Measurements from ENCODE around the gene HOXB8.

The HOXB8 gene

GRCh38 chr17:48596000-48596734 lies 18.9 kb downstream of the HOXB8 start:
- DNase-seq: no peak

- no peak for DNase-seq
Measured at GRCh38 chr17:48595278-48595999, 19.7 kb downstream of the HOXB8 start.

- no peak for DNase-seq
Measured at GRCh38 chr17:48594538-48595277, 20.4 kb downstream of the HOXB8 start.

GRCh38 chr17:48593840-48594537 lies 21.1 kb downstream of the HOXB8 start:
- DNase-seq: peak; percentile 72

GRCh38 chr17:48593126-48593829 lies 21.8 kb downstream of the HOXB8 start, which contains the start of gene HOXB5:
HOXB5 (minus strand) TSS chr17:48593779; CDS start chr17:48593682, 97 bp downstream.
- peak; percentile 51 for DNase-seq

- no peak for DNase-seq
Measured at GRCh38 chr17:48592577-48592976, 22.5 kb downstream of the HOXB8 start.

- DNase-seq: no peak
Measured at GRCh38 chr17:48592057-48592514, 23.0 kb downstream of the HOXB8 start.

- no peak for DNase-seq
Measured at GRCh38 chr17:48591255-48592056, 23.6 kb downstream of the HOXB8 start.

GRCh38 chr17:48590607-48591161 lies 24.4 kb downstream of the HOXB8 start:
- DNase-seq: no peak

- no peak for DNase-seq
Measured at GRCh38 chr17:48589831-48590606, 25.1 kb downstream of the HOXB8 start, which contains the start of gene HOXB3. HOXB3 (minus strand) TSS chr17:48590241; CDS start chr17:48552474, 37,767 bp downstream.

- DNase-seq: no peak
Measured at GRCh38 chr17:48589060-48589830, 25.8 kb downstream of the HOXB8 start.

GRCh38 chr17:48588528-48588927 lies 26.6 kb downstream of the HOXB8 start:
- DNase-seq: no peak

GRCh38 chr17:48588074-48588415 lies 27.0 kb downstream of the HOXB8 start:
- DNase-seq: no peak

- peak; percentile 40 for DNase-seq
Measured at GRCh38 chr17:48587276-48588073, 27.6 kb downstream of the HOXB8 start.

- DNase-seq: no peak
Measured at GRCh38 chr17:48586355-48587258, 28.5 kb downstream of the HOXB8 start.

GRCh38 chr17:48584223-48584741 lies 30.8 kb downstream of the HOXB8 start:
- DNase-seq: no peak

- DNase-seq: no peak
Measured at GRCh38 chr17:48583708-48584222, 31.3 kb downstream of the HOXB8 start.

Data from DMS79 (cell line).